ENCODE measurements around the gene FBLN5. TPM values are rescaled to one million over a fixed set of nuclear protein-coding genes. Genes with fewer than 3 reads are reported as not detected.

Gene FBLN5
- total and polyA plus RNA-seq, 9 of the 15 experiments (the other 6 are each of a cell fraction or from before 2014, with no cell fraction given), result 0.11 to 0.22 TPM; not detected in 7

GRCh38 chr14:91903070-91903469, 44.4 kb downstream of the FBLN5 start (continued):
- TF ChIP-seq BRD9 (IDR thresholded peaks at IDR 0.05; ENCODE audit: low read depth, partially characterized antibody) (no peak), OTX1 (CRISPR knock-in tag; IDR thresholded peaks at IDR 0.05) (no peak), ZBTB1 (CRISPR knock-in tag; IDR thresholded peaks at IDR 0.05; ENCODE audit: borderline replicate concordance, low read depth) (no peak), MEF2A (IDR thresholded peaks at IDR 0.05; ENCODE audit: control insufficient read depth, low read depth, low read length) (no peak), LEF1 (IDR thresholded peaks at IDR 0.05) (no peak)
- TF ChIP-seq, protein P1, sequence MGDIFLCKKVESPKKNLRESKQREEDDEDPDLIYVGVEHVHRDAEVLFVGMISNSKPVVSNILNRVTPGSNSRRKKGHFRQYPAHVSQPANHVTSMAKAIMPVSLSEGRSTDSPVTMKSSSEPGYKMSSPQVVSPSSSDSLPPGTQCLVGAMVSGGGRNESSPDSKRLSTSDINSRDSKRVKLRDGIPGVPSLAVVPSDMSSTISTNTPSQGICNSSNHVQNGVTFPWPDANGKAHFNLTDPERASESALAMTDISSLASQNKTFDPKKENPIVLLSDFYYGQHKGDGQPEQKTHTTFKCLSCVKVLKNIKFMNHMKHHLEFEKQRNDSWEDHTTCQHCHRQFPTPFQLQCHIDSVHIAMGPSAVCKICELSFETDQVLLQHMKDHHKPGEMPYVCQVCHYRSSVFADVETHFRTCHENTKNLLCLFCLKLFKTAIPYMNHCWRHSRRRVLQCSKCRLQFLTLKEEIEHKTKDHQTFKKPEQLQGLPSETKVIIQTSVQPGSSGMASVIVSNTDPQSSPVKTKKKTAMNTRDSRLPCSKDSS (IDR thresholded peaks at IDR 0.05; ENCODE audit: low read depth, partially characterized antibody), result no peak
- TF ChIP-seq, protein P2, sequence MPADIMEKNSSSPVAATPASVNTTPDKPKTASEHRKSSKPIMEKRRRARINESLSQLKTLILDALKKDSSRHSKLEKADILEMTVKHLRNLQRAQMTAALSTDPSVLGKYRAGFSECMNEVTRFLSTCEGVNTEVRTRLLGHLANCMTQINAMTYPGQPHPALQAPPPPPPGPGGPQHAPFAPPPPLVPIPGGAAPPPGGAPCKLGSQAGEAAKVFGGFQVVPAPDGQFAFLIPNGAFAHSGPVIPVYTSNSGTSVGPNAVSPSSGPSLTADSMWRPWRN (IDR thresholded peaks at IDR 0.05; ENCODE audit: low read depth), result no peak

DNA sequence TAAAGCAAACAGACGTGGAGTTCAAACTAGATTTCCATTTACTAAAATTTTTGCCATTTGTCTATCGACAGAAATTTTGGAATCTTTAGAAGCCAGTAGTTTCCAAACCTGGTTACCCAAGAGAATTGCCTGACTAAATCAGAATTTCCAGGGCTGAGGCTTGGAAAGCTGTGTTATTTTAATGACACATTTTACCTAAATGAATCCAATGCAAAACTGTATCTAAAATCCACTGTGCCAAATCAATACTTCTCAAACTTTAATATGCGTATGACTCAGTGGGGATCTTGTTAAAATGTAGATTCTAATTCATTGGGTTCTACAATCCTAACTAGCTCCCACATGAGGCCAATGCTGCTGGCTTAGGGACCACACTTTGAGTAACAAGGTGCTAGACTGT, 45.2 kb downstream of the FBLN5 start:
- H3K27me3 ChIP-seq (ENCODE audit: control insufficient read depth in 2 of 2, insufficient read depth in 2 of 2, low read length in 2 of 2), result peaks cover 0 to 23% of the 10 kb centered on the region in 2 experiments; a peak in 2 of 5 replicates
- no peak overlapping the region for H3K4me2 ChIP-seq (ENCODE audit: insufficient read depth, low read length)
- intact Hi-C loops (cut with micrococcal nuclease), result no loop called here
- CTCF ChIA-PET (ENCODE audit: low intra/inter-chr PET ratio), result interaction anchor here (0.7 kb wide), 1 partner anchor 253 kb away, joined by 3 read pairs; no protein-coding TSS in a partner anchor
- no peak overlapping the region for H2AFZ ChIP-seq (ENCODE audit: low read depth, low read length)
- WGBS (ENCODE audit: insufficient coverage, low coverage, missing lambda C conversion rate), result 3% methylated on average over 3 of the region's 3 CpGs
- no peak overlapping the region for H3K9ac ChIP-seq (ENCODE audit: insufficient read depth in 1 of 2, low read depth in 2 of 2, low read length in 2 of 2)
- no peaks in the 10 kb centered on the region for H3K9me1 ChIP-seq (ENCODE audit: control insufficient read depth, insufficient read depth, low read length)
- POLR2A ChIA-PET, result no interaction called here
- no peak for TF ChIP-seq PCBP1 (IDR thresholded peaks at IDR 0.05; ENCODE audit: low read depth, low read length, poor library complexity, severe bottlenecking)
- FAIRE-seq, result no peak
- no peak overlapping the region for H3K4me3 ChIP-seq
- ATAC-seq, result no peak
- H3K4me1 ChIP-seq (replicated peaks in 1 of 2; ENCODE audit: control insufficient read depth in 2 of 2, insufficient read depth in 2 of 2, low read length in 2 of 2), result no peaks in the 10 kb centered on the region
- BruUV-seq (replicated peaks), result no TSS peak
- DNase-seq (ENCODE audit: extremely low read depth in 1 of 4, low spot score in 3 of 4), result no peak
- no peaks in the 10 kb centered on the region for H3K79me2 ChIP-seq (ENCODE audit: control insufficient read depth, insufficient read depth, low read length)
- H3K9me3 ChIP-seq (replicated peaks; ENCODE audit: control insufficient read depth, insufficient read depth, low read depth, low read length), result no peaks in the 10 kb centered on the region
- H3K27ac ChIP-seq (ENCODE audit: extremely low read depth, low read depth, low read length), result no peak overlapping the region
- no peaks in the 10 kb centered on the region for H4K20me1 ChIP-seq (replicated peaks; ENCODE audit: control insufficient read depth, insufficient read depth, low read length)
- H3K36me3 ChIP-seq (ENCODE audit: control insufficient read depth, insufficient read depth, low read length), result no peaks in the 10 kb centered on the region
- in situ Hi-C loops (cut with MboI), result no loop called here

Measured in K562 (cell line).